SU-DHL-6 (cell line): ENCODE data around the gene GPATCH2.

Experiments
- EZH2phosphoT487 ChIP-seq: fragments of 200-600 bp; sonication (generic), shearing (Covaris generic); conservative IDR thresholded peaks from 2 replicates; pipeline ENCODE4 v1.6.1; 2018; ENCODE audit warnings: mild to moderate bottlenecking, antibody characterized with exemption, low read length, moderate library complexity, mixed read lengths
- TF ChIP-seq, protein P1 (sequence below): fragments of 200-600 bp; sonication (generic); IDR thresholded peaks from one replicate; pipeline ENCODE4 v1.5.1; 2017; ENCODE audit warnings: antibody characterized with exemption, mild to moderate bottlenecking, low read length, moderate library complexity; ENCODE audit not compliant: insufficient read depth, poor library complexity, severe bottlenecking

DNA sequence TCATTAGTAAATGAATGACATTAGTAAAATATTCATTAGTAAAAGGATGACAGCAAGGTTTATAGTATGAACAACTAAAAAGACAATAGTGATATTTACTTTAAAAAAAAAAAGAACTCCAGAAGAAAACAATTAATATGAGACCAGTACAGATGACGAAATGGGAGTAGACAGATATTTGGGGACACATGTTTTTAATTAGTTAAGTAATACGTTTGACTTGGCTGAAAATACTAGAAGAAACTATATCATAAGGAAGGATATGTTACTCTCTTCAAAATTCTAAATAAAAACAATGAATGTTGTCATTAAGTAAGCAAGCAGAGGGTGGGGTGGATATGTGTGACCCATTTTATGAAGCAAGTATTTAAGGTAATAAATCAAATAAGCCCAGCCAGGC, 61.9 kb downstream of the GPATCH2 start:
- TF ChIP-seq, protein P1, sequence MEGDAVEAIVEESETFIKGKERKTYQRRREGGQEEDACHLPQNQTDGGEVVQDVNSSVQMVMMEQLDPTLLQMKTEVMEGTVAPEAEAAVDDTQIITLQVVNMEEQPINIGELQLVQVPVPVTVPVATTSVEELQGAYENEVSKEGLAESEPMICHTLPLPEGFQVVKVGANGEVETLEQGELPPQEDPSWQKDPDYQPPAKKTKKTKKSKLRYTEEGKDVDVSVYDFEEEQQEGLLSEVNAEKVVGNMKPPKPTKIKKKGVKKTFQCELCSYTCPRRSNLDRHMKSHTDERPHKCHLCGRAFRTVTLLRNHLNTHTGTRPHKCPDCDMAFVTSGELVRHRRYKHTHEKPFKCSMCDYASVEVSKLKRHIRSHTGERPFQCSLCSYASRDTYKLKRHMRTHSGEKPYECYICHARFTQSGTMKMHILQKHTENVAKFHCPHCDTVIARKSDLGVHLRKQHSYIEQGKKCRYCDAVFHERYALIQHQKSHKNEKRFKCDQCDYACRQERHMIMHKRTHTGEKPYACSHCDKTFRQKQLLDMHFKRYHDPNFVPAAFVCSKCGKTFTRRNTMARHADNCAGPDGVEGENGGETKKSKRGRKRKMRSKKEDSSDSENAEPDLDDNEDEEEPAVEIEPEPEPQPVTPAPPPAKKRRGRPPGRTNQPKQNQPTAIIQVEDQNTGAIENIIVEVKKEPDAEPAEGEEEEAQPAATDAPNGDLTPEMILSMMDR: no peak
- no peak for TF ChIP-seq EZH2phosphoT487
